Neuronal stem cell (in vitro differentiated cells): ENCODE measurements around the gene JUND.

ENCODE experiments used
- DNase-seq: peaks from one replicate; pipeline ENCODE4 v3.0.0-alpha.2; 2013; ENCODE audit warnings: low spot score
- H2AFZ ChIP-seq: one replicate; pipeline ENCODE4 v1.6.1; 2013; ENCODE audit warnings: mild to moderate bottlenecking, low read length, inconsistent platforms
- H2AK5ac ChIP-seq: 2 replicates; pipeline ENCODE4 v1.6.1; 2013; ENCODE audit warnings: low read depth, mild to moderate bottlenecking, inconsistent platforms, low read length, moderate library complexity, mixed read lengths
- H2BK120ac ChIP-seq: 2 replicates; pipeline ENCODE4 v1.6.1; 2013; ENCODE audit warnings: low read depth, mild to moderate bottlenecking, inconsistent platforms, low read length, moderate library complexity, mixed read lengths
- H2BK12ac ChIP-seq: one replicate; pipeline ENCODE4 v1.6.1; 2013; ENCODE audit warnings: low read length, inconsistent platforms
- H2BK15ac ChIP-seq: 2 replicates; pipeline ENCODE4 v1.6.1; 2013; ENCODE audit warnings: mild to moderate bottlenecking, low read length, inconsistent platforms, mixed read lengths
- H2BK5ac ChIP-seq: one replicate; pipeline ENCODE4 v1.6.1; 2013; ENCODE audit warnings: inconsistent platforms, mild to moderate bottlenecking, low read length, moderate library complexity
- H3K14ac ChIP-seq: one replicate; pipeline ENCODE4 v1.6.1; 2013; ENCODE audit warnings: low read length, inconsistent platforms
- H3K18ac ChIP-seq: 2 replicates; pipeline ENCODE4 v1.6.1; 2013; ENCODE audit warnings: low read length, inconsistent platforms
- H3K23ac ChIP-seq: 2 replicates; pipeline ENCODE4 v1.6.1; 2013; ENCODE audit warnings: low read depth, mild to moderate bottlenecking, mixed read lengths, low read length, inconsistent platforms; ENCODE audit not compliant: poor library complexity
- H3K27ac ChIP-seq: replicated peaks from 3 replicates; pipeline ENCODE4 v1.5.1; 2013; ENCODE audit warnings: low read length, inconsistent platforms
- H3K27me3 ChIP-seq, 3 experiments: 2 replicates each; pipeline ENCODE4 v1.6.1; 2013; ENCODE audit warnings: low read length in 3 of 3, mild to moderate bottlenecking in 2 of 3, inconsistent platforms in 1 of 3, low read depth in 1 of 3, mixed read lengths in 1 of 3, moderate library complexity in 1 of 3; ENCODE audit not compliant: control insufficient read depth in 3 of 3, insufficient read depth in 3 of 3
- H3K36me3 ChIP-seq, 2 donors: replicated peaks in 1 of 2; 2 replicates each; pipeline ENCODE4 v1.6.1; 2013; ENCODE audit warnings: low read length in 2 of 2; ENCODE audit not compliant: control insufficient read depth in 2 of 2, insufficient read depth in 2 of 2
- H3K4ac ChIP-seq: 2 replicates; pipeline ENCODE4 v1.6.1; 2013; ENCODE audit warnings: inconsistent platforms, mild to moderate bottlenecking, low read length, moderate library complexity
- H3K4me1 ChIP-seq, 2 donors: 1 replicate in 1 of 2; 2 replicates in 1 of 2; pipeline ENCODE4 v1.6.1; 2013; ENCODE audit warnings: low read length in 2 of 2, low read depth in 1 of 2; ENCODE audit not compliant: control insufficient read depth in 2 of 2, insufficient read depth in 1 of 2
- H3K4me2 ChIP-seq: one replicate; pipeline ENCODE4 v1.6.1; 2013; ENCODE audit warnings: mild to moderate bottlenecking, low read length, inconsistent platforms; ENCODE audit not compliant: insufficient read depth, poor library complexity, severe bottlenecking
- H3K4me3 ChIP-seq, 2 donors: 2 replicates each; pipeline ENCODE4 v1.5.1; 2013; ENCODE audit warnings: low read length in 2 of 2, mild to moderate bottlenecking in 2 of 2, inconsistent platforms in 1 of 2, moderate library complexity in 1 of 2
- H3K79me1 ChIP-seq: one replicate; pipeline ENCODE4 v1.6.1; 2013; ENCODE audit warnings: low read depth, mild to moderate bottlenecking, inconsistent platforms, low read length, moderate library complexity
- H3K9ac ChIP-seq: one replicate; pipeline ENCODE4 v1.6.1; 2013; ENCODE audit warnings: mild to moderate bottlenecking, low read depth, low read length, inconsistent platforms; ENCODE audit not compliant: poor library complexity
- H3K9me3 ChIP-seq, 2 donors: replicated peaks in 1 of 2; 2 replicates each; pipeline versions ENCODE3 to v1.6.1; 2013; ENCODE audit warnings: low read length in 2 of 2, mild to moderate bottlenecking in 2 of 2, inconsistent platforms in 1 of 2, low read depth in 1 of 2, mixed read lengths in 1 of 2, moderate library complexity in 1 of 2; ENCODE audit not compliant: control insufficient read depth in 2 of 2, insufficient read depth in 1 of 2
- H4K8ac ChIP-seq: one replicate; pipeline ENCODE4 v1.6.1; 2013; ENCODE audit warnings: low read depth, mild to moderate bottlenecking, inconsistent platforms, low read length, moderate library complexity
- H4K91ac ChIP-seq: one replicate; pipeline ENCODE4 v1.6.1; 2013; ENCODE audit warnings: low read length, low read depth, mild to moderate bottlenecking, inconsistent platforms; ENCODE audit not compliant: poor library complexity
- WGBS, 2 donors: extraction: QIAGEN DNeasy Blood & Tissue Kit; methylation state at CpG; one replicate each; pipeline ENCODE4 v1.1.7; 2013; ENCODE audit warnings: missing lambda C conversion rate in 2 of 2, mixed read lengths in 1 of 2; ENCODE audit not compliant: insufficient read length in 2 of 2, insufficient replicate concordance in 1 of 2; ENCODE audit errors: extremely low coverage in 2 of 2; 5-methylcytosine and 5-hydroxymethylcytosine counted together

JUND gene

GRCh38 chr19:18278521-18279265, 2.7 kb downstream of the JUND start:
- H4K8ac ChIP-seq, result no peak overlapping the region
- H3K27ac ChIP-seq, result no peak overlapping the region
- H2BK5ac ChIP-seq, result no peak overlapping the region
- peak overlapping the region; percentile 89 to 96 for H3K4me3 ChIP-seq
- no peak overlapping the region for H2BK120ac ChIP-seq
- H2AK5ac ChIP-seq, result no peak overlapping the region
- no peak overlapping the region for H3K14ac ChIP-seq
- no peak overlapping the region for H3K4ac ChIP-seq
- H2AFZ ChIP-seq, result no peak overlapping the region
- H4K91ac ChIP-seq, result no peak overlapping the region
- peaks cover 26% of the 10 kb centered on the region for H3K79me1 ChIP-seq
- no peak for DNase-seq
- H3K9ac ChIP-seq, result peak overlapping the region; percentile 14
- WGBS, 2 donors, result no CpG with 5 or more reads among the region's 10 CpGs
- peaks cover 13 to 17% of the 10 kb centered on the region in 2 donors for H3K4me1 ChIP-seq
- no peak overlapping the region for H2BK12ac ChIP-seq
- H3K23ac ChIP-seq, result no peak overlapping the region
- H3K4me2 ChIP-seq, result peak overlapping the region; percentile 63
- H3K27me3 ChIP-seq, result no peaks in the 10 kb centered on the region
- H3K36me3 ChIP-seq, result peaks cover 17 to 33% of the 10 kb centered on the region in 2 donors
- no peak overlapping the region for H3K18ac ChIP-seq
- H2BK15ac ChIP-seq, result no peak overlapping the region
- peaks cover 0 to 2% of the 10 kb centered on the region in 2 donors for H3K9me3 ChIP-seq

- Histone ChIP-seq H2BK5ac (no peak overlapping the region), H3K9me3 (peaks cover 0 to 2% of the 10 kb centered on the region in 2 donors), H3K4me1 (peaks cover 8 to 9% of the 10 kb centered on the region in 2 donors), H3K79me1 (peaks cover 18% of the 10 kb centered on the region), H3K18ac (no peak overlapping the region), H3K9ac (no peak overlapping the region), H2AK5ac (peak overlapping the region; percentile 9), H3K14ac (no peak overlapping the region), H3K27ac (no peak overlapping the region), H3K4me2 (peak overlapping the region; percentile 11), H3K4ac (no peak overlapping the region), H2BK120ac (no peak overlapping the region), H3K4me3 (peak overlapping the region in 1 of 2 donors; percentile 41), H4K91ac (no peak overlapping the region), H2BK15ac (no peak overlapping the region), H3K27me3 (no peaks in the 10 kb centered on the region), H3K36me3 (peaks cover 17 to 33% of the 10 kb centered on the region in 2 donors), H2BK12ac (no peak overlapping the region), H3K23ac (peak overlapping the region; percentile 31), H4K8ac (peak overlapping the region; percentile 17), H2AFZ (no peak overlapping the region)
- WGBS, 2 donors, result no CpG with 5 or more reads among the region's 13 CpGs
- no peak for DNase-seq
Observed at GRCh38 chr19:18274781-18275356, 6.6 kb downstream of the JUND start.

GRCh38 chr19:18274219-18274780, 7.1 kb downstream of the JUND start, which contains the start of gene IQCN:
TSS of gene IQCN (minus strand) at chr19:18274452. CDS start at chr19:18269478, 4,974 bp downstream.
- Histone ChIP-seq H4K8ac (peak within 1 kb of the TSS; percentile 17), H3K9me3 (peaks cover 0 to 2% of the 10 kb centered on the region in 2 donors), H3K27me3 (no peaks in the 10 kb centered on the region), H3K23ac (peak within 1 kb of the TSS; percentile 31), H3K18ac (no peak within 1 kb of the TSS), H3K4me1 (peaks cover 8 to 9% of the 10 kb centered on the region in 2 donors), H3K9ac (peak within 1 kb of the TSS; percentile 9), H4K91ac (no peak within 1 kb of the TSS), H3K4me3 (peak within 1 kb of the TSS in 1 of 2 donors; percentile 41), H2BK120ac (no peak within 1 kb of the TSS), H2BK15ac (no peak within 1 kb of the TSS), H3K79me1 (peaks cover 18% of the 10 kb centered on the region), H2BK12ac (no peak within 1 kb of the TSS), H3K4ac (no peak within 1 kb of the TSS), H2AFZ (no peak within 1 kb of the TSS), H3K27ac (no peak within 1 kb of the TSS), H3K36me3 (peaks cover 18 to 33% of the 10 kb centered on the region in 2 donors), H3K14ac (no peak within 1 kb of the TSS), H3K4me2 (peak within 1 kb of the TSS; percentile 11), H2AK5ac (peak within 1 kb of the TSS; percentile 9), H2BK5ac (no peak within 1 kb of the TSS)
- no peak for DNase-seq
- no CpG with 5 or more reads among the region's 9 CpGs for WGBS, 2 donors
